Hindlimb muscle (tissue), 1 donor: ENCODE results near the gene ZBTB20. TPM values are rescaled to one million over a fixed set of nuclear protein-coding genes. Genes with fewer than 3 reads are reported as not detected.
"Not testable (repeated sequence)": the region's sequence is repeated elsewhere in the genome, so short reads cannot be mapped to it uniquely, and the experiment has no call there.

Experiments used
- DNase-seq: peaks from one replicate; pipeline ENCODE4 v3.0.0-alpha.2; 2013
- polyA plus RNA-seq: library from polyadenylated mRNA; unstranded; fragments of 120-200 nt; gene quantifications from one replicate; pipeline ENCODE4 v1.2.1, GENCODE V29; 2013; ENCODE audit not compliant: insufficient read length

ZBTB20 gene
- polyA plus RNA-seq, 1 donor = 5.1 TPM

GRCh38 chr3:114712728-114713492 is 434.2 kb downstream of the ZBTB20 start:
- DNase-seq = no peak

GRCh38 chr3:114711321-114711886 is 435.7 kb downstream of the ZBTB20 start:
- DNase-seq = no peak

GRCh38 chr3:114709102-114709501 is 438.0 kb downstream of the ZBTB20 start:
- no peak for DNase-seq

GRCh38 chr3:114707252-114707860 is 439.7 kb downstream of the ZBTB20 start:
- no peak for DNase-seq

- no peak for DNase-seq
Observed at GRCh38 chr3:114706591-114707232, 440.4 kb downstream of the ZBTB20 start.

- no peak for DNase-seq
Observed at GRCh38 chr3:114700637-114701234, 446.4 kb downstream of the ZBTB20 start.

GRCh38 chr3:114698146-114699105 is 448.7 kb downstream of the ZBTB20 start:
- no peak for DNase-seq

- no peak for DNase-seq
Observed at GRCh38 chr3:114697401-114697800, 449.7 kb downstream of the ZBTB20 start.

- no peak for DNase-seq
Observed at GRCh38 chr3:114694251-114694650, 452.8 kb downstream of the ZBTB20 start.

GRCh38 chr3:114691871-114692270 is 455.2 kb downstream of the ZBTB20 start:
- no peak for DNase-seq

- DNase-seq = no peak
Observed at GRCh38 chr3:114690911-114691310, 456.2 kb downstream of the ZBTB20 start.

GRCh38 chr3:114687151-114687550 is 459.9 kb downstream of the ZBTB20 start:
- DNase-seq = peak; percentile 54

GRCh38 chr3:114686621-114687020 is 460.5 kb downstream of the ZBTB20 start:
- DNase-seq = no peak

GRCh38 chr3:114685161-114685560 is 461.9 kb downstream of the ZBTB20 start:
- no peak for DNase-seq

GRCh38 chr3:114680299-114680698 is 466.8 kb downstream of the ZBTB20 start:
- no peak for DNase-seq

- DNase-seq = not testable (repeated sequence)
Observed at GRCh38 chr3:114679773-114680172, 467.3 kb downstream of the ZBTB20 start.

- DNase-seq = no peak
Observed at GRCh38 chr3:114675104-114675503, 472.0 kb downstream of the ZBTB20 start.

- DNase-seq = no peak
Observed at GRCh38 chr3:114674036-114674435, 473.1 kb downstream of the ZBTB20 start.

GRCh38 chr3:114673481-114673880 is 473.6 kb downstream of the ZBTB20 start:
- no peak for DNase-seq

- no peak for DNase-seq
Observed at GRCh38 chr3:114672692-114673447, 474.2 kb downstream of the ZBTB20 start.
